ENCODE results near the gene IMPACT. TPM values are rescaled to one million over a fixed set of nuclear protein-coding genes. Genes with fewer than 3 reads are reported as not detected.
A peak's percentile ranks its signal among the peaks of the same experiment; 100 is the strongest.

IMPACT gene
- total and polyA plus RNA-seq, 2 donors, result 17.1 to 17.5 TPM

DNA sequence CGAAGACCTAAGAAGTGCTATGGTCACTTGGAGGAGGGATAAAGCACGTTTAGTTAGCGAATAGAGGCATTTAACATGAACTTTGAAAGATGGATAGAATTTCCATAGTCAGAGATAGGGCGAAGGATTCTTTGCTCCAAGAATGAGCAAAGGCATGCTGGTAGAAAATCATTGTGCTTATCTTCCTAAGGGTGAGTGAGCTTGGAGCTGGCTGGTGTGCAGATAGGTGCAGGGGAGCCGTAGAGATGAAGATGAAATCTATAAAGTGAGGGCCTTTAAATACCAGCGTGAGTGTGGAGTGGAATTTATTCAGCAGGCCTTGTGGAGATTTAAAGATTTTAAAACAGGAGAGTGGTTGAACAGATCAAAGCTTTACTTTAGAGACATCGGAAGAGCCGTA, 35.5 kb downstream of the IMPACT start:
- 98% methylated on average over 8 of the region's 8 CpGs for WGBS

DNA sequence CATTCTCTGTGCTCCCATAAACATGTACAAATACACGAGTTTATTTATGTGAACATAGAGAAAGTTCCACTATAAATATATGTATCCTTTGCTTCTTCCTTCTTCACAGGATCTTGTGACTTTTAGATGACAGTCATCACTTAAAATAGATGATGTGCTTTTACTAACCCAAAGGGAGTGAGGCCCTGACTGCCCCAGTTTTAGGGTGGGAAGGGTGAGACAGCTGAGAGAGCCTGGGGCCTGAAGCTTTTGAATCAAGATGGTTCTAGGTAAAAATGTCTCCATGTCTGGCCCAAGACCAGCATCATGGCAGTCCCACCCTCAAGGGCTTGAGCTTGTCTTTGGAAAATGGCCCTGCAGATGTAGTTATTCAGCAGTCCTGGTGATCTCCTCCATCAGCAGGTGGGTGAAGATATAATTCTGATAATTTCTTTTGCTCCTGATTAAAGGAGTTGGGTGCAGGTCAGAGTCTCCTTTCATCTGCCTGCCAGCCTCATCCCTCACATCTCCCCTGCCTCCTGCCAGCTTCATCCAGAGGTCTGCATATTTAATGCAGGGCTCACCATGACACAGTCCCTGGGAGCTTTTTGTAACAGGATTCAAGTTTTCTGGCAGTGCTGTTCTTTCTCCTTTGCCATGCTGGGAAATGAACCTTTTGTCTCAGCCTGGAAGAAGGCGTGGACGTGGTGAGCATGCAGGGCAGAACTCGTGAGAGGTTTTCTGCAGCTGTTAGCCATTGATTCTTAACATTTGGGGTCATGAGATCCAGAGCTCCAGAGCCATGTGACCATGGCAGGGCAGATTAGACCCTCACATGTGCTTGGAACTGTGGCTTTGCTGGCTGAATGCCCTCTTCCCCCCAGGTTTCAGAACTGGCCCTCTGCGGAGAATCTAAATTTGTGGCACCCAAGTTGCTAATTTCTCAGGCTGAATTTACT, 36.6 kb downstream of the IMPACT start:
- 90% methylated on average over 5 of the region's 5 CpGs for WGBS
- Histone ChIP-seq H3K27me3 (ENCODE audit: control insufficient read depth in 2 of 2, insufficient read depth in 1 of 2, low read length in 1 of 2) (no peaks in the 10 kb centered on the region), H3K36me3 (ENCODE audit: control insufficient read depth in 2 of 2, insufficient read depth in 2 of 2, low read length in 1 of 2) (no peaks in the 10 kb centered on the region), H3K9me3 (ENCODE audit: control insufficient read depth in 2 of 2, insufficient read depth in 1 of 2, low read length in 1 of 2) (no peaks in the 10 kb centered on the region), H3K4me3 (ENCODE audit: low read length in 2 of 2) (no peak overlapping the region), H3K27ac (ENCODE audit: low read depth in 1 of 2, low read length in 1 of 2) (no peak overlapping the region), H3K4me1 (ENCODE audit: control insufficient read depth in 2 of 2, insufficient read depth in 2 of 2, low read length in 2 of 2) (no peaks in the 10 kb centered on the region)
- DNase-seq (ENCODE audit: low read depth in 6 of 9, low spot score in 9 of 9), result no peak

More for the DNA sequence above, 35.5 kb downstream of the IMPACT start:
- no peaks in the 10 kb centered on the region for H3K4me1 ChIP-seq (ENCODE audit: control insufficient read depth in 2 of 2, insufficient read depth in 2 of 2, low read length in 2 of 2)
- no peaks in the 10 kb centered on the region for H3K36me3 ChIP-seq (ENCODE audit: control insufficient read depth in 2 of 2, insufficient read depth in 2 of 2, low read length in 1 of 2)
- no peak overlapping the region for H3K4me3 ChIP-seq (ENCODE audit: low read length in 2 of 2)
- DNase-seq (ENCODE audit: low read depth in 6 of 9, low spot score in 9 of 9), result no peak
- no peaks in the 10 kb centered on the region for H3K9me3 ChIP-seq (ENCODE audit: control insufficient read depth in 2 of 2, insufficient read depth in 1 of 2, low read length in 1 of 2)
- H3K27me3 ChIP-seq (ENCODE audit: control insufficient read depth in 2 of 2, insufficient read depth in 1 of 2, low read length in 1 of 2), result no peaks in the 10 kb centered on the region
- no peak overlapping the region for H3K27ac ChIP-seq (ENCODE audit: low read depth in 1 of 2, low read length in 1 of 2)

DNA sequence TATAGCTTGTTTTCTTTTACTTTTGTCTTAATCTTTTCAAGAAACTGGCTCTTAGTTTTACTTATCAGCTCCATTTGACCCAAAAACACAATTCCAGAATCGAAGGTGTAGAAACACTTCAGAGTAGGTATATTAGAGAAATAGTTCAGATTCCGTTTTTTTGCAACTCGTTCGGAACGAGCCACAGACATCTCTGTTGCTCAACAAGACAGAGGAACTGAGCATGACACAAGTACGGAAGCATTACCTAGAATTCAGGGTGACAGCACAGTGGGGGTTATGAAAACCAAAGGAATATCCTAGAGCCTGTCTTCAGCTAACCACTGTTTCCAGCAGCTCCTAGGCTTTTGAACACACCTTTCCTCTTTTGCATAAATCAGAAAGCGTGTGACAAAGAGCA, 39.0 kb downstream of the IMPACT start:
- no peaks in the 10 kb centered on the region for H3K9me3 ChIP-seq (ENCODE audit: control insufficient read depth in 2 of 2, insufficient read depth in 1 of 2, low read length in 1 of 2)
- no peak overlapping the region for H3K27ac ChIP-seq (ENCODE audit: low read depth in 1 of 2, low read length in 1 of 2)
- no peaks in the 10 kb centered on the region for H3K36me3 ChIP-seq (ENCODE audit: control insufficient read depth in 2 of 2, insufficient read depth in 2 of 2, low read length in 1 of 2)
- WGBS, result 97% methylated on average over 7 of the region's 7 CpGs
- no peak for DNase-seq (ENCODE audit: low read depth in 6 of 9, low spot score in 9 of 9)
- H3K27me3 ChIP-seq (ENCODE audit: control insufficient read depth in 2 of 2, insufficient read depth in 1 of 2, low read length in 1 of 2), result no peaks in the 10 kb centered on the region
- H3K4me1 ChIP-seq (ENCODE audit: control insufficient read depth in 2 of 2, insufficient read depth in 2 of 2, low read length in 2 of 2), result no peaks in the 10 kb centered on the region
- no peak overlapping the region for H3K4me3 ChIP-seq (ENCODE audit: low read length in 2 of 2)

DNA sequence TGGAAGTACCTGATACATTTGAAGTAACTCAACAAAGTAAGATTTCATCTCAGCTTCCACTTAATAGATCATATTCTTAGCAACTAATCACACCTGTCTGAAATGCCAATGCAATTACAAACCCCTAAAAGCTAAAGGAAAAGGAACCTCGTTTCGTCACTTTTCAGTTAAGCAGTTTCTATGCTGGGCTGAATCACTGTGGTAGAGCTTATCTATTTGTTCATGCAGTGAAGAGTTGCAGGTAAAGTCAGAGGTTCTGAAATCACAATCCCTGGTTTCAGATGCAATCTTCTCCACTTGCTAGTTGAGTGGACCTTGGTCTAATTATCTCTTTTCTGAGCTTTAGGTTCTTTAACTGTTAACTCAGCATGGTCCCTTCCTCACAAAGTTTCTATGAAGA, 40.3 kb downstream of the IMPACT start:
- Histone ChIP-seq H3K27ac (ENCODE audit: low read depth in 1 of 2, low read length in 1 of 2) (no peak overlapping the region), H3K4me3 (ENCODE audit: low read length in 2 of 2) (no peak overlapping the region), H3K9me3 (ENCODE audit: control insufficient read depth in 2 of 2, insufficient read depth in 1 of 2, low read length in 1 of 2) (no peaks in the 10 kb centered on the region), H3K36me3 (ENCODE audit: control insufficient read depth in 2 of 2, insufficient read depth in 2 of 2, low read length in 1 of 2) (no peaks in the 10 kb centered on the region), H3K4me1 (ENCODE audit: control insufficient read depth in 2 of 2, insufficient read depth in 2 of 2, low read length in 2 of 2) (no peaks in the 10 kb centered on the region), H3K27me3 (ENCODE audit: control insufficient read depth in 2 of 2, insufficient read depth in 1 of 2, low read length in 1 of 2) (no peaks in the 10 kb centered on the region)
- DNase-seq (ENCODE audit: low read depth in 6 of 9, low spot score in 9 of 9), result no peak
- WGBS, result 89% methylated on average over 2 of the region's 2 CpGs

DNA sequence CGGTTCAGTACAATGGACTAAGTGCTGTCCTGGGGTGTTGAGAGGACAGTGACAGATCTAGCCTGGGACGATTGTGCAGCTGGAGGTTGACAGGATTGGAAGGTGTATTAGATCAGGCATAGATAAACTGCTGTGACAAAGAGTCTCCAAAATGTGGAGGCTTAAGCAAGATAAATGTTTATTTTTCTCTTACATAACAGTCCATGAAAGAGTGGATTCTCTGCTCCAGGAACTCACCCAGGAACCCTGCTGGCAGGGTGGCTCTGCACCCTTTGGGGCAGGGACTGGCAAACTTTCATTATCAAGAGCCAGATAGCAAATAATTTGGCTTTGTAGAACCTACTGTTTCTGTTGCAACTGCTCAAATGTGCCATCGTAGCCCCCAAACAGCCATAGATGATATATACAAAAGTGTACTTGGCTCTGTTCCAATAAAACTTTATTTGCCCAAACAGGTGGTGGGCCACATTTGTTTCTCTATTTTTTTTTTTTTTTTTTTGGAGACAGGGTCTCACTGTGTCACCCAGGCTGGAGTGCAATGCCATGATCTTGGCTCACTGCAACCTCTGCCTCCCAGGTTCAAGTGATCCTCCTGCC, 43.6 kb downstream of the IMPACT start:
- no peaks in the 10 kb centered on the region for H3K27me3 ChIP-seq (ENCODE audit: control insufficient read depth in 2 of 2, insufficient read depth in 1 of 2, low read length in 1 of 2)
- H3K9me3 ChIP-seq (ENCODE audit: control insufficient read depth in 2 of 2, insufficient read depth in 1 of 2, low read length in 1 of 2), result no peaks in the 10 kb centered on the region
- no peaks in the 10 kb centered on the region for H3K4me1 ChIP-seq (ENCODE audit: control insufficient read depth in 2 of 2, insufficient read depth in 2 of 2, low read length in 2 of 2)
- WGBS, result 95% methylated on average over 3 of the region's 3 CpGs
- H3K4me3 ChIP-seq (ENCODE audit: low read length in 2 of 2), result no peak overlapping the region
- no peak overlapping the region for H3K27ac ChIP-seq (ENCODE audit: low read depth in 1 of 2, low read length in 1 of 2)
- DNase-seq (ENCODE audit: low read depth in 6 of 9, low spot score in 9 of 9), result no peak
- H3K36me3 ChIP-seq (ENCODE audit: control insufficient read depth in 2 of 2, insufficient read depth in 2 of 2, low read length in 1 of 2), result no peaks in the 10 kb centered on the region

DNA sequence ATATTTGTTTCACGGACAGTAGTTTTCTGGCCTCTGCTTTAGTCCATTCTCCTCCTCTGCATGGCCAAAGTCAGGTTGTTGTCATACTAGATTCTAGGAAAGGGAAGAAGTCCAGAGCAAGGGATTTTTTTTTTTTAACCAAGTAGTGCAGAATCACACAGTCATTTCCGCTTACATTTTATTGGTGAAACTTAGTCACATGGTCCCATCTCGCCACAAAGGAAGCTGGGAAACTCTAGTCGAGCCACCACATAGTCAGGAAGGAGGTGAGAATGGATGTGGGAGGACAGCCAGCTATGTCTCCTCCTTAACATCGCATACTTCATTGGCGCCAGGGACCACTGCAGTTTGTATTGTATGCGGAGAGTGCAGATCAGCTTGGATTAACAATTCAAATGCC, 44.3 kb downstream of the IMPACT start:
- no peaks in the 10 kb centered on the region for H3K9me3 ChIP-seq (ENCODE audit: control insufficient read depth in 2 of 2, insufficient read depth in 1 of 2, low read length in 1 of 2)
- no peaks in the 10 kb centered on the region for H3K36me3 ChIP-seq (ENCODE audit: control insufficient read depth in 2 of 2, insufficient read depth in 2 of 2, low read length in 1 of 2)
- no peaks in the 10 kb centered on the region for H3K27me3 ChIP-seq (ENCODE audit: control insufficient read depth in 2 of 2, insufficient read depth in 1 of 2, low read length in 1 of 2)
- 95% methylated on average over 7 of the region's 7 CpGs for WGBS
- H3K4me3 ChIP-seq (ENCODE audit: low read length in 2 of 2), result no peak overlapping the region
- no peak overlapping the region for H3K27ac ChIP-seq (ENCODE audit: low read depth in 1 of 2, low read length in 1 of 2)
- H3K4me1 ChIP-seq (ENCODE audit: control insufficient read depth in 2 of 2, insufficient read depth in 2 of 2, low read length in 2 of 2), result no peaks in the 10 kb centered on the region
- DNase-seq (ENCODE audit: low read depth in 6 of 9, low spot score in 9 of 9), result no peak

DNA sequence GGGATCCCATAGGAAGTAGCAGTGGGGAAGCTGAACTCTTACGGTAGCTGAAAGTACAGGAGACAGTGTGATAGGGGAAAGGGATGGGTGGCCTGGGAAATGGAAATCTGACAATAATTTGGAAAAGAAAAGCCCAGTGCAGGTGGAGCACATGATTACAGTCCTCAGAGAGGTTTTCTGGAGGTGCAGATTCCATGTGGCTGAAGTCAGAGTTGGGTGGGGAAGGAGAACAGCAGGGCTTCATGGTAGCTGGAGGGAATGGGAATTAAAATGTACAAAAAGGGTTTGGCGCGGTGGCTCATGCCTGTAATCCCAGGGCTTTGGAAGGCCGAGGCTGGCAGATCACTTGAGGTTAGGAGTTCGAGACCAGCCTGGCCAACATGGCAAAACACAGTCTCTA, 46.1 kb downstream of the IMPACT start:
- 95% methylated on average over 5 of the region's 5 CpGs for WGBS
- no peaks in the 10 kb centered on the region for H3K27me3 ChIP-seq (ENCODE audit: control insufficient read depth in 2 of 2, insufficient read depth in 1 of 2, low read length in 1 of 2)
- no peak for DNase-seq (ENCODE audit: low read depth in 6 of 9, low spot score in 9 of 9)
- no peak overlapping the region for H3K27ac ChIP-seq (ENCODE audit: low read depth in 1 of 2, low read length in 1 of 2)
- H3K36me3 ChIP-seq (ENCODE audit: control insufficient read depth in 2 of 2, insufficient read depth in 2 of 2, low read length in 1 of 2), result no peaks in the 10 kb centered on the region
- H3K9me3 ChIP-seq (ENCODE audit: control insufficient read depth in 2 of 2, insufficient read depth in 1 of 2, low read length in 1 of 2), result no peaks in the 10 kb centered on the region
- H3K4me3 ChIP-seq (ENCODE audit: low read length in 2 of 2), result no peak overlapping the region
- H3K4me1 ChIP-seq (ENCODE audit: control insufficient read depth in 2 of 2, insufficient read depth in 2 of 2, low read length in 2 of 2), result no peaks in the 10 kb centered on the region

DNA sequence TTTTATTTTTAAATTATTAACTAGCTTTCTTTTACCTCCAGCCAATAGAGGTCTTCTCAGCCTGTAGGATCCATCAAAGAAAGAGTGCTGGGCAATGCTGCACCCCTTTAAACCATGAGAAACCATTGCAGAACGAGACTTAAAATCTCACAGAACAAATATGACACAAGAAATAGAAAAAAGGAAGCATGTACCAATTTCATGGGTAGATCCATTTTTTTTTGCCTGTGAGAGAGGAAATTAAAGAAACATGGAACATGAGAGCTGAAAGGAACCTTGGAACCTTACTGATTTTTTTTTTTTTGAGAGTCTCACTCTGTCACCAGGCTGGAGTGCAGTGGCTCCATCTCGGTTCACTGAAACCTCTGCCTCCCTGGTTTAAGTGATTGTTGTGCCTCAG, 47.9 kb downstream of the IMPACT start:
- Histone ChIP-seq H3K27ac (ENCODE audit: low read depth in 1 of 2, low read length in 1 of 2) (no peak overlapping the region), H3K4me1 (ENCODE audit: control insufficient read depth in 2 of 2, insufficient read depth in 2 of 2, low read length in 2 of 2) (no peaks in the 10 kb centered on the region), H3K4me3 (ENCODE audit: low read length in 2 of 2) (no peak overlapping the region), H3K27me3 (ENCODE audit: control insufficient read depth in 2 of 2, insufficient read depth in 1 of 2, low read length in 1 of 2) (no peaks in the 10 kb centered on the region), H3K9me3 (ENCODE audit: control insufficient read depth in 2 of 2, insufficient read depth in 1 of 2, low read length in 1 of 2) (no peaks in the 10 kb centered on the region), H3K36me3 (ENCODE audit: control insufficient read depth in 2 of 2, insufficient read depth in 2 of 2, low read length in 1 of 2) (no peaks in the 10 kb centered on the region)
- 93% methylated on average over 2 of the region's 2 CpGs for WGBS
- DNase-seq (ENCODE audit: low read depth in 6 of 9, low spot score in 9 of 9), result no peak

DNA sequence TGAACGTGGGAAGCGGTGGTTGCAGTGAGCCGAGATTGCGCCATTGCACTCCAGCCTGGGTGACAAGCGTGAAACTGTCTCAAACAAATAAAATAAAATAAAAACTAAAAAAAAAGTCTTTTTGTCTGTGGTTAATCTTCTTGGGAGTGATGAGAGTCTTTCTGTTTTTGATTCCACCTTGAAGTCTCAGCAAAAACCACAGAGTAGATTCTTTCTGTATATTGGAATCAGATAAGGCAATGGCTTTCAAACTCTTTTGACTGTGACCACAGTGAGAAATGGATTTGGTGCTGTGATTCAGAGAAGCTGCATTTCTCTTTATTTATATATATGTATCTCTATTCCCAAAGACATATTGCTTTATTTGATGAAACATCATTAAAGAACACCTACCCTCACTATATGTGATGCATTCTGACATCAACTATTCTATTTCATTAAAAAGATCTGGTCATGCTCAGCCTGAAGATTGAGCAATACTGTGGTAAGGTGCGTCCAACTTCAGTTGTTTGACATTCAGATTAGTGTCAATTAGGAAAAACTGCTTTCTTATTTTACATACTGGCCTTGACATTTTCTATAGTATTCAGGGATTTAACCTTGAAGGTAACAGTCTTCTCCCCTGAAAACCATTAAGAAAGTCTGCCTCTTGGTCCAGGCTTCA, 49.6 kb downstream of the IMPACT start:
- Histone ChIP-seq H3K27me3 (ENCODE audit: control insufficient read depth in 2 of 2, insufficient read depth in 1 of 2, low read length in 1 of 2) (no peaks in the 10 kb centered on the region), H3K4me3 (ENCODE audit: low read length in 2 of 2) (no peak overlapping the region), H3K27ac (ENCODE audit: low read depth in 1 of 2, low read length in 1 of 2) (no peak overlapping the region), H3K9me3 (ENCODE audit: control insufficient read depth in 2 of 2, insufficient read depth in 1 of 2, low read length in 1 of 2) (no peaks in the 10 kb centered on the region), H3K36me3 (ENCODE audit: control insufficient read depth in 2 of 2, insufficient read depth in 2 of 2, low read length in 1 of 2) (no peaks in the 10 kb centered on the region), H3K4me1 (ENCODE audit: control insufficient read depth in 2 of 2, insufficient read depth in 2 of 2, low read length in 2 of 2) (no peaks in the 10 kb centered on the region)
- 58% methylated on average over 6 of the region's 6 CpGs for WGBS
- DNase-seq (ENCODE audit: low read depth in 6 of 9, low spot score in 9 of 9), result peak in 1 of 9 donors; percentile 12
